Stimulated activated CD8-positive, alpha-beta memory T cell treated with anti-CD3 and anti-CD28 coated beads, Interleukin-4, amount 100 ng/mL, for 48 hours (primary cell): Measurements from ENCODE around the gene NPAS2.

Experiments used
- DNase-seq: peaks from one replicate; pipeline ENCODE4 v3.0.0-alpha.2; 2020

Gene NPAS2

GRCh38 chr2:100819370-100820272 lies at the start of gene NPAS2:
Gene NPAS2 (plus strand): TSS chr2:100820139. CDS start chr2:100904755, 84,616 bp downstream.
- peak; percentile 38 for DNase-seq

- no peak for DNase-seq
These were observed 48.8 kb upstream of the NPAS2 start for GRCh38 chr2:100771125-100771524.

- DNase-seq = no peak
These were observed 46.4 kb upstream of the NPAS2 start for GRCh38 chr2:100773538-100773937.

- DNase-seq = no peak
These were observed 43.5 kb upstream of the NPAS2 start for GRCh38 chr2:100776445-100776844.

- DNase-seq = no peak
These were observed 41.1 kb upstream of the NPAS2 start for GRCh38 chr2:100778637-100779450.

- DNase-seq = no peak
These were observed 40.1 kb upstream of the NPAS2 start for GRCh38 chr2:100779908-100780202.

GRCh38 chr2:100780203-100781008 lies 39.5 kb upstream of the NPAS2 start:
- no peak for DNase-seq

- no peak for DNase-seq
These were observed 39.0 kb upstream of the NPAS2 start for GRCh38 chr2:100781009-100781325.

- DNase-seq = no peak
These were observed 38.2 kb upstream of the NPAS2 start for GRCh38 chr2:100781523-100782379.

GRCh38 chr2:100782380-100782878 lies 37.5 kb upstream of the NPAS2 start:
- DNase-seq = no peak

GRCh38 chr2:100783987-100784386 lies 36.0 kb upstream of the NPAS2 start:
- no peak for DNase-seq

GRCh38 chr2:100784681-100785080 lies 35.3 kb upstream of the NPAS2 start:
- no peak for DNase-seq

- no peak for DNase-seq
These were observed 34.2 kb upstream of the NPAS2 start for GRCh38 chr2:100785626-100786296.

- DNase-seq = no peak
These were observed 33.7 kb upstream of the NPAS2 start for GRCh38 chr2:100786297-100786658.

GRCh38 chr2:100786985-100787384 lies 33.0 kb upstream of the NPAS2 start:
- no peak for DNase-seq

GRCh38 chr2:100789361-100789760 lies 30.6 kb upstream of the NPAS2 start:
- no peak for DNase-seq

GRCh38 chr2:100791294-100791935 lies 28.5 kb upstream of the NPAS2 start:
- DNase-seq = no peak

GRCh38 chr2:100791936-100792308 lies 28.0 kb upstream of the NPAS2 start:
- no peak for DNase-seq

GRCh38 chr2:100793220-100793619 lies 26.7 kb upstream of the NPAS2 start:
- no peak for DNase-seq

GRCh38 chr2:100793982-100794381 lies 26.0 kb upstream of the NPAS2 start:
- no peak for DNase-seq

GRCh38 chr2:100796499-100797100 lies 23.3 kb upstream of the NPAS2 start:
- no peak for DNase-seq
